Measurements from ENCODE around the gene SYT17.

The SYT17 gene

GRCh38 chr16:19241512-19241911, 73.5 kb downstream of the SYT17 start:
- H3K36me3 ChIP-seq (ENCODE audit: insufficient read depth, low read length) = no peaks in the 10 kb centered on the region
- no peak overlapping the region for H3K4me3 ChIP-seq (ENCODE audit: low read depth, low read length, poor library complexity, severe bottlenecking)
- H3K27me3 ChIP-seq (ENCODE audit: insufficient read depth, low read length) = no peaks in the 10 kb centered on the region
- TF ChIP-seq CTCF (IDR thresholded peaks at IDR 0.05; ENCODE audit: low read length) (no peak), EZH2 (IDR thresholded peaks at IDR 0.05; ENCODE audit: borderline replicate concordance, low read length) (no peak)
- no peak overlapping the region for H3K27ac ChIP-seq (ENCODE audit: low read depth, low read length, poor library complexity, severe bottlenecking)
- H3F3A ChIP-seq (ENCODE audit: insufficient read depth, low read length) = no peaks in the 10 kb centered on the region
- no peaks in the 10 kb centered on the region for H3K9me2 ChIP-seq (ENCODE audit: low read depth, low read length)
- H3K4me1 ChIP-seq (ENCODE audit: insufficient read depth, low read length, severe bottlenecking) = no peaks in the 10 kb centered on the region
- H2AFZ ChIP-seq (ENCODE audit: low read length) = no peak overlapping the region
- no peak overlapping the region for H3K9ac ChIP-seq (ENCODE audit: low read length)
- H3K79me2 ChIP-seq (ENCODE audit: insufficient read depth, low read length) = no peaks in the 10 kb centered on the region
- no peaks in the 10 kb centered on the region for H4K20me1 ChIP-seq (ENCODE audit: insufficient read depth, low read length)
- no peak overlapping the region for H3K4me2 ChIP-seq (ENCODE audit: low read length)
- 0 out of 2 replicates have a peak, but pooled peaks cover 2% of the 10 kb centered on the region for H3K9me3 ChIP-seq (ENCODE audit: low read length)

GRCh38 chr16:19242186-19242585, 74.1 kb downstream of the SYT17 start:
- TF ChIP-seq EZH2 (IDR thresholded peaks at IDR 0.05; ENCODE audit: borderline replicate concordance, low read length) = no peak
- TF ChIP-seq CTCF (IDR thresholded peaks at IDR 0.05; ENCODE audit: low read length) = no peak
- H3K4me3 ChIP-seq (ENCODE audit: low read depth, low read length, poor library complexity, severe bottlenecking) = no peak overlapping the region
- no peak overlapping the region for H3K4me2 ChIP-seq (ENCODE audit: low read length)
- H3K27me3 ChIP-seq (ENCODE audit: insufficient read depth, low read length) = no peaks in the 10 kb centered on the region
- no peak overlapping the region for H2AFZ ChIP-seq (ENCODE audit: low read length)
- H3F3A ChIP-seq (ENCODE audit: insufficient read depth, low read length) = no peaks in the 10 kb centered on the region
- H3K79me2 ChIP-seq (ENCODE audit: insufficient read depth, low read length) = no peaks in the 10 kb centered on the region
- H3K36me3 ChIP-seq (ENCODE audit: insufficient read depth, low read length) = no peaks in the 10 kb centered on the region
- no peaks in the 10 kb centered on the region for H4K20me1 ChIP-seq (ENCODE audit: insufficient read depth, low read length)
- H3K27ac ChIP-seq (ENCODE audit: low read depth, low read length, poor library complexity, severe bottlenecking) = no peak overlapping the region
- H3K4me1 ChIP-seq (ENCODE audit: insufficient read depth, low read length, severe bottlenecking) = no peaks in the 10 kb centered on the region
- H3K9me3 ChIP-seq (ENCODE audit: low read length) = no peaks in the 10 kb centered on the region
- no peaks in the 10 kb centered on the region for H3K9me2 ChIP-seq (ENCODE audit: low read depth, low read length)
- no peak overlapping the region for H3K9ac ChIP-seq (ENCODE audit: low read length)

- H3K27ac ChIP-seq (ENCODE audit: low read depth, low read length, poor library complexity, severe bottlenecking) = no peak overlapping the region
Measured at GRCh38 chr16:19242987-19243575, 75.0 kb downstream of the SYT17 start.

More at GRCh38 chr16:19242987-19243575, 75.0 kb downstream of the SYT17 start:
- Histone ChIP-seq H3K9ac (ENCODE audit: low read length) (no peak overlapping the region), H2AFZ (ENCODE audit: low read length) (no peak overlapping the region), H3K36me3 (ENCODE audit: insufficient read depth, low read length) (no peaks in the 10 kb centered on the region), H3K79me2 (ENCODE audit: insufficient read depth, low read length) (no peaks in the 10 kb centered on the region), H3K4me3 (ENCODE audit: low read depth, low read length, poor library complexity, severe bottlenecking) (no peak overlapping the region), H3K9me3 (ENCODE audit: low read length) (no peaks in the 10 kb centered on the region), H3K27me3 (ENCODE audit: insufficient read depth, low read length) (no peaks in the 10 kb centered on the region), H3K4me1 (ENCODE audit: insufficient read depth, low read length, severe bottlenecking) (no peaks in the 10 kb centered on the region), H3K9me2 (ENCODE audit: low read depth, low read length) (no peaks in the 10 kb centered on the region), H3F3A (ENCODE audit: insufficient read depth, low read length) (no peaks in the 10 kb centered on the region), H4K20me1 (ENCODE audit: insufficient read depth, low read length) (no peaks in the 10 kb centered on the region), H3K4me2 (ENCODE audit: low read length) (no peak overlapping the region)
- TF ChIP-seq EZH2 (IDR thresholded peaks at IDR 0.05; ENCODE audit: borderline replicate concordance, low read length) = no peak
- no peak for TF ChIP-seq CTCF (IDR thresholded peaks at IDR 0.05; ENCODE audit: low read length)

Data from OCI-LY1 (cell line).